Measurements from ENCODE around the gene UGT1A9.
"Not testable (repeated sequence)": the region's sequence is repeated elsewhere in the genome, so short reads cannot be mapped to it uniquely, and the experiment has no call there.

DNA sequence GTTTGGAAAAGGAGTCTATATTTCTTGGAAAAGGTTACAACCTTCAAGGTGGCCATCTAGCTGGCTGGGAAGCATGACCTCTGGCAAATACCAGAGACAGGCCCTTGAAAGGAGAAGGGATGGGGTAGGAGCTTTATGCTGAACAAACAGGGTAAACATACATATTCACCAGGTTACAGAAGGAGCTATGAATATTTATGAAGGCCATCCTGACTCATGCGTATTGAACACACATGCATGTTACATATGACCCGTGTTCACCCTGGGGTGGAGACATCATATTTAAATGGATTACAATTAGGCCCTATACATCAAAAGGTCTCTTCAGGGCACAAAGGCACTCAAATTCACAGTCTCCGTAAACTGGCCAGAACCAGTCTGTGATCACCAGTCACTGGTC lies 15.8 kb upstream of the UGT1A9 start:
- not testable (repeated sequence) for TF ChIP-seq POLR2A (IDR thresholded peaks at IDR 0.05; ENCODE audit: low read length); GATA1 (IDR thresholded peaks at IDR 0.05; ENCODE audit: low read depth, low read length)
